UCSD-AML1 (cell line): ENCODE results near the gene IRAK1.
"Not testable (repeated sequence)": the region's sequence is repeated elsewhere in the genome, so short reads cannot be mapped to it uniquely, and the experiment has no call there.

Experiments
- DNase-seq: peaks from one replicate; lab custom pipeline; 2025; ENCODE audit not compliant: unreplicated experiment; lab: John Stamatoyannopoulos, UW

IRAK1 gene

GRCh38 chrX:154002215-154002719 is 17.4 kb downstream of the IRAK1 start:
- DNase-seq: peak; percentile 77

DNA sequence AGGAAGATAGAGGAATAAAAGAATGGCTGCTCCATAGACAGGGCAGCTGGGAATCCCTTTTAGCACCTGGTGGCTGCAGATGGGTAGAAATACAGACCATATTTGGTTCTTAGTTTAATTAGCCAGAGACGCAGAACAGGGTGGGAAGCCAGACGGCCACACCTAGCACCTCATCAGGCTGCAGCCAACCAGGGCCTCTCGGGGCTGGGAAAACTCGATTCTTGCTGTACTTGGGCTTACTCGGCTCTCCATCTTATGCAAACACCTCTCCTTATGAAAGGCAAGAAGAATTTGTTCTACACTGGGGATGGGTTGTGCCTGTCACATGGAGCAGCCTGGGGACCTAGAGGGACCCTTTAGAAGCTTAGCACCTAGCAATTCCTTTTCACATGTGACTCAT is 19.7 kb downstream of the IRAK1 start:
- no peak for DNase-seq

DNA sequence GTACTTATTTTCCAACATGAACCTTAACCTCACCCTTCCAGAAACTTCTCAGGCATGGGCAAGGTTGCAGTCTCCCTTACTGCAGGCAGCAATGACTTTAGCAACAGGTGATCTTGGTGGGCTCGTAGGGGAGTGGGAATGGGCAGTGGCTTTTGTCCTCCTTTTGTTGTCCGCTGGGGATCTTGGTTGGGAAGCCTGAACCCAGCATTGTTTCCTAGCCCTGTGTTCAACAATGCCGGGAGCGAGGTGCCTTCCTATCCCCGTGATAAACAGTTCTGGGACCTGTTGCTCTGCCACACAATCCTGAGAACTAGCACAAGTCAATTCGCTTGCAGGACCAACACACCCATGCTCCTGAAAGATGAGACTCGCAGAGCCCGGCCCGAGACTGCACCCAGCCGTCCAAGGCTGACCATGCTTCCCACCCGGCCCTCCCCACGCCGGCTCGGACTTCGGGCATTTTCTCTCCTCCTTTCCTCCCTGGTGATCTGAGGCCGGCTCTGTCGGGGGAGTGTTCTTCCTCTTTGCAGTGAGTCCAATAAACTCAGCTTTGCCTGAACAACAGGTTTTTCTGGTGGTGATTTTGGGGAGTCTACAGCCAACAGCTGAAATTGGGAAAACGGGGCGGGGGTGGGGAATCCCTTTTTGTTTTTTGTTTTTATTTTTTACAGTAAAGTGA is 20.2 kb downstream of the IRAK1 start:
- DNase-seq: peak; percentile 24

- no peak for DNase-seq
Measured at GRCh38 chrX:153995504-153995903, 24.2 kb downstream of the IRAK1 start.

- DNase-seq: not testable (repeated sequence)
Measured at GRCh38 chrX:153994398-153994797, 25.3 kb downstream of the IRAK1 start.

DNA sequence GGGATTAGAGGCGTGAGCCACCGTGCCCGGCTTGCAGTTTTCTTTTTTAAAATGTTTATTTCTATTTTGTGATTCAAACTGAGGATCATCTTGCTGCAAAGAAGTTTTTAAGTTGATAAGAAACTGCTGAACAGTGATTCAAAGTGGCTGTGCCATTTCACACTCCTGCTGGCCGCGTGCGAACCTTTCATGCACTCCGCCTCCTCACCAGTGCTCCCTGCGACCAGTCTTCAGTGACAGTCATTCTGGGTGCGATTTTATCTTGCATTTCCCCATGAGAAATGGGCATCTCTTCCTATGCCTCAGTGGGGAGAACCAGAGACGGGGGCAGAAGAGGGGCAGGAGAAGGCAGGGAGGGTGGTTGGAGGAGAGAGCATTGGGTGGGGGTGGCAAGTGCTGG is 25.7 kb downstream of the IRAK1 start:
- DNase-seq: no peak

DNA sequence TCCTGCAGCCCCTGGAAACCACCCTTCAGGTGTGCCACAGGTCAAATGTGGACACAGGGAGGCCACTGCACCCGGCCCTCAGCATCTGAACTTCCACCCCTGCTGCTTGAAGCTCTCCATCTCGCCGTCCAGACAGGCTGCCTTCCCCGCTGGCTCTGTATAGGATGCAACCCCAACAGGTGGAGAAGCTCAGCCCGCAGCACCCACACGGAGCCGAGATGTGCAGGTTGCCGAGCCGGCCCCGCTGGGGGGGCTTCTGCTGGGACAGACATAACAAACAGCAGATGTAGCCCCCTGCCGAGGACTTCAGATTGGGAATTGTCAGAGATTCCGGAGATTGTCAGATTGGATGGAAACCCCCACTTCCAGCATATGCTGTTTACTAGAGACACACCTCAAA is 26.6 kb downstream of the IRAK1 start:
- no peak for DNase-seq

DNA sequence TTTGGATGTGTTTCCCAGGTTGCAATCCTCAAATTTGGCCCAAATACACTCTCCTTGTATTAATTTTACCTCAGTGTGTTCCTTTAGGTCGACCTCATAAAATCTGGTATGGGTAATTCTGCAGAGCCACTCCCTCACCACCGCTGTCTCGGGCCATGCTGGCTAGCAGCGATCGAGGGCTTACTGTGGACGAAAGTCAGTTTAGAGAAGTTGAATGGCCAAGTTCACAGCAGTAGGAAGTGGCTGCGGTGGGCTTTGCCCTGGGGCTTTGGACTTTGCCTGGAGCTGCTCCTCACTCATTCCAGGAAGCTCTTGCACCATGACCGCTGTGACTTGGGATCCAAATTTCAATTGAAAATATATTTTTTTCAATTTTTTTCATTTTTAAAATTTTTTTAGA is 27.5 kb downstream of the IRAK1 start:
- peak; percentile 43 for DNase-seq

- DNase-seq: no peak
Measured at GRCh38 chrX:153991013-153991580, 28.6 kb downstream of the IRAK1 start.

DNA sequence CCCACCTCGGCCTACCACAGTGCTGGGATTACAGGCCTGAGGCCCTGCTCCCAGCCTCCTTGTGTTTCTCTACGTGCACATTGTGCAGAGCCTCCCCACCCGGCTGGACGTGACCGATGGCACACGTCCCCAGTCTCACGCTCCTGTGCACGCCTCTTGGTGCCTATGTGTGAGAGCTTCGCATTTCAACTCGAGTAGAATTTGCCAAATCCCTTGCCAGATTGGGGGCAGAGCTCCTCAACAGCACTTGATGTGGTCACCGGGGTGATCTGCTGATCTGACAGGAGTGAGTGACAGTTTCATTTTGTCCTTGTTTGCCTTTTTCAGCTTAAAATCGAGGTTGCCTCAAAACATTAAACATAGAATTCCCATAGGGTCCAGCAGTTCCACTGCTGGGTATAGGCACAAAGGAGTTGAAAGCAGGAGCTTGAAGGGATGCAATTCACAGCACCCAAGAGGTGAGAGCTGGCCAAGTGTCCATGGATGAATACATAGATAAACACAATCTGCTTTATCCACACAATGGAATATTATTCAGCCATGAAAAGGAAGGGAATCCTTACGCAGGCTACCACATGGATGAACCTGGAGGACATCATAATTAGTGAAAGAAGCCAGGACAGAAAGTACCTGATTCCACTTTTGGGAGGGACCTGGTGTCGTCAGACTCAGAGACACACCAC is 29.6 kb downstream of the IRAK1 start:
- no peak for DNase-seq

DNA sequence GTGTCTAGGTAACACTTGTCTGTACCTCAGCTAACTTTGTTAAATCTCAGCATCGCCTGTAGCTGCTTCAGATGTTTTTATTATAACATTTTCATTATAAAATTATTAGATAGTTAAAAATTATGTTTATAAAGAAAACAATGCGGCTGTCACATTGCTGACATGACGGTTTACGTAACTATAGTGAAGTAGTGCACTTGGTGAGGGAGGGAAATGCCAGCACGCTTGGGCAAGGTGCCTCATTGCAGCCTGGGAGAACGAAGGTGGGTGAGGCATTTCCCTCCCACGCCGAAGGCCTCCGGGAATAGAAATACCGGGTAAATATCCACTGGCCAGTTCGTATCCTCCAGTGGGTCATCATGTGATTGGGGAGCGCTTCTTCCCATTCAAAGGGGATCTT is 31.2 kb downstream of the IRAK1 start:
- no peak for DNase-seq

GRCh38 chrX:153984351-153985178 is 35.1 kb downstream of the IRAK1 start:
- DNase-seq: no peak

DNA sequence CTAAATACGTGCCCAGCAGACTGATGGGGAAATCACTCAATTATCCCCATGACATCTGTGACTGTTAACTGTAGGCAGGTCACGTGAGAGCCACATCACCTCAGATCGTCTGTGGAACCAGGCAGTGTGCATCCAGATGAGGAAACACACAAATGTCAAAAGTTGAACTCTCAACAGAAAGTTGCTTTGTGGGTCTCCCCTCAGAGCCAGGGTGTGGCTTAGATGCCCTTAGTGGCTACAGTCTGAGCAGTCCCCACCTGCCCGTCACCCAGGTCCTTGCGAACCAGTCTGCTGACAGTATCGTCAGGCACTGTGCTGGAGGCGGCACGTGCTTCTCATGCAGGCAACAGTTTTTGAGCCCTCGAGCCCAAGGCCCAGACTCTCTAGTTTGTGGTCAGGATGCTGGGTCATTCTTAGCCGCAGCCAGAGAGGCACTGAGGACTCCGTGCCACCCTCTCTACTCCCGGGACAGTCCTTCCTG is 36.3 kb downstream of the IRAK1 start:
- no peak for DNase-seq

DNA sequence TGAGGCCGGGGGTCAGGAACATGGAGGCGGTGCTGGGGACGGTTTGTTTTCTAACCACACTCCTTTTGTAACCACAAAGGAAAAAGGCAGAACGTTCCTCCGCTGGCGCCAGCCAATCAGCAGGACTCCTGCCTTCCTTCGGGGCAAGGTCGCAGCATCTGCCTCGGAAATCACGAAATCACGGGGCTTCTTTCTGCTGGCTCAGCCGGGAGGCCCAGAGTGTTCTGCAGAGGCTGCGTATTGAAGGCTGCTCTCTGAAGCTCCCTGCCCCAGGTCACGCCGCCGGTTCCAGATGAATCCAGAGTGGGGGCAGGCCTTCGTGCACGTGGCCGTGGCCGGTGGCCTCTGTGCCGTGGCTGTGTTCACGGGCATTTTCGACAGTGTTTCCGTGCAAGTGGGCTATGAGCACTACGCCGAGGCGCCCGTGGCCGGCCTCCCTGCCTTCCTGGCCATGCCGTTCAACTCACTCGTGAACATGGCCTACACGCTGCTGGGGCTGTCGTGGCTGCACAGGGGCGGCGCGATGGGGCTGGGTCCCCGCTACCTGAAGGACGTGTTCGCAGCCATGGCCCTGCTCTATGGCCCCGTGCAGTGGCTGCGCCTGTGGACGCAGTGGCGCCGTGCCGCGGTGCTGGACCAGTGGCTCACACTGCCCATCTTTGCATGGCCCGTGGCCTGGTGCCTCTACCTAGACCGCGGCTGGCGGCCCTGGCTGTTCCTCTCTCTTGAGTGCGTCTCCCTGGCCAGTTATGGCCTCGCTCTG is 37.8 kb downstream of the IRAK1 start:
- DNase-seq: peak; percentile 75

DNA sequence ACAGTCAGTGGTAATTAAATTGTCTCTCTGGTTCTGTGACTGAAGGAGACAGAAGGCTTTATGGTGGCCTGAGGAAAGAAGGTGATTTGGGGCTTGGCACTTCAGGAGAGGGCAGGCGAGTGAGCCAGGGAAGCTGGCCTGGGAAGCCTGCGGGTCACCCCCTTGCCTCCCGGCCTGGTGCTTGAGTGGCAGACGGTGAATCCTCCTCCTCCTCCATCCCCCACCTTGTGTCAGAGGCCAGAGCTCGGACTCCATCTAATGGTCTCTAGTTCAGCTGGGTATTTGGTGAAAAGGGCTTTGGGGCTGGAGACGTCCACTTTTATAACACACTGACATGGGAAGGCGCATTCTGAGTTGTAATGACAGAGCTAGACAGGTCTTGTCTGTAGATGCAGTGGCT is 38.5 kb downstream of the IRAK1 start:
- DNase-seq: no peak

DNA sequence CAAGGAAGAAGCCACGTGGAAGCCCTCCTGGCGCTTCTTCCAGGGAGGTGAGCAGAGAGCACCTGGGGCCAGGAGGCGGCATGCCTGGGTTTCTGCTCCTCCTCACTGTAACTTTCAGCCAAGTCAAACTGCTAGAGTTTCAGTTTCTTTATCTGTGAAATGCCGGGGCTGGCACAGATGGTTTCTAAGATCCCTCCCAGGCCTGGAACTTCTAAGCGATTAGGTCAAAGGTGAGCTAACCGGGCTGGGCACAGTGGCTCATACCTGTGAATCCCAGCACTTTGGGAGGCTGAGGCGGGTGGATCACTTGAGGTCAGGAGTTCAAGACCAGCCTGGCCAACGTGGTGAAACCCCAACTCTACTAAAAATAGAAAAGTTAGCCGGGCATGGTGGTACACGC is 39.3 kb downstream of the IRAK1 start:
- not testable (repeated sequence) for DNase-seq

DNA sequence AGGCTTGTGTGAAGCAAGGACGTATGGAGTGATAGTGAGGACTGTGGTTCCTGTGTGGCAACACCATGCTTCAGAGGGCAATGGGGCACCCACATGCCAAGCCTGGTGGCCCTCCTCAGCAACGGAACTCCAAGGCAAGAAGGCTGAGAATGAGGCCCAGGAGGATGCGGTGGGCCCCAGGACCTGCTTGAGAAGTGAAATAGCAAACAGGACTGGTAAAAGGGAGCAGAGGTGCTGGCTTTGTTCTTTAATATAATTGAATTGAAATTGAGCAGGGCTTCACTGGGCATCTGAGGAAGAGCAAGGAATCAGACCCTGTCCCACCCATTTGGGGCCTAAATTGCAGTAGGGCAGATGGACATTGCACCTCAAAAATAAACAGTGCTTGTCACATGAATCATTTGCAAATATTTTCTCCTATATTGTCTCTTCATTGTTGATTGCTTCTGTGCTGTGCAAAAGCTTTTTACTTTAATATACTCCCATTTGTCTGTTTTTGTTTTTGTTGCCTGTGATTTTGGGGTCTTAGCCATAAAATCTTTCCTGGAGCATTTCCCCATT is 44.9 kb downstream of the IRAK1 start:
- DNase-seq: no peak

DNA sequence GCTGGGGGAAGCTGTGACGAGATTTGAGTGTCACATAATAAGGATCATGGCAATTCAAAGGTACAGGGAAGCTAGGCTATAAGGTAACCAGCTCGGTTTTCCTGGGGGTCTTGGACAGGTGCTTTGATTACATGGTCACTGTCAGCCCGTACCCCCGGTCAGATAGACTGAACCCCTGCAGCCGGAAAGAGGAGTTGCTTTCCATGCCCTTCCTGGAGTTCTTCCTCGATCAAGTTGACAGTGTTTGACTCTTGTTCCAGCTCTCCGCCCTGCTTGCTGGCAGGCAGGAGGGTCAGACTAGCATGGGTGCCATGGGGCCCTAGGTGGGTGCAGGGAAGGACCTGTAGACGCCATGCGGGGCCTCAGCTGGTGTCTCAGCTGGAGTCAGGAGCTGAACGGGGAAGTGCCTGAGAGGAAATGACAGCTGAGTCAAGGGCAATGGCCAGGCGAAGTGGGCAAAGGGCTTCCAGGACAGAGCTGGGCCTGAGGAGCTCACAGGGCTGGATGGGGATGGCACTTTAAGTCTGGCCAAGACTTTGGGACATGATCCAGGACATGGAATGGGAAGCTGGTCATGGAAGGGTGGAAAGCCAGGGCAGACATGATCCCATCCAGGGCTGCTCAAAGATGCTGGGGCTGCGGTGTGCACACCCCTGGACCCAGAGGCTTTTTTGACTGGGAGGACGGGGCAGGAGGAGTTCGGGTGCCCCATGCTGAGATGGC is 45.5 kb downstream of the IRAK1 start:
- DNase-seq: peak; percentile 26

DNA sequence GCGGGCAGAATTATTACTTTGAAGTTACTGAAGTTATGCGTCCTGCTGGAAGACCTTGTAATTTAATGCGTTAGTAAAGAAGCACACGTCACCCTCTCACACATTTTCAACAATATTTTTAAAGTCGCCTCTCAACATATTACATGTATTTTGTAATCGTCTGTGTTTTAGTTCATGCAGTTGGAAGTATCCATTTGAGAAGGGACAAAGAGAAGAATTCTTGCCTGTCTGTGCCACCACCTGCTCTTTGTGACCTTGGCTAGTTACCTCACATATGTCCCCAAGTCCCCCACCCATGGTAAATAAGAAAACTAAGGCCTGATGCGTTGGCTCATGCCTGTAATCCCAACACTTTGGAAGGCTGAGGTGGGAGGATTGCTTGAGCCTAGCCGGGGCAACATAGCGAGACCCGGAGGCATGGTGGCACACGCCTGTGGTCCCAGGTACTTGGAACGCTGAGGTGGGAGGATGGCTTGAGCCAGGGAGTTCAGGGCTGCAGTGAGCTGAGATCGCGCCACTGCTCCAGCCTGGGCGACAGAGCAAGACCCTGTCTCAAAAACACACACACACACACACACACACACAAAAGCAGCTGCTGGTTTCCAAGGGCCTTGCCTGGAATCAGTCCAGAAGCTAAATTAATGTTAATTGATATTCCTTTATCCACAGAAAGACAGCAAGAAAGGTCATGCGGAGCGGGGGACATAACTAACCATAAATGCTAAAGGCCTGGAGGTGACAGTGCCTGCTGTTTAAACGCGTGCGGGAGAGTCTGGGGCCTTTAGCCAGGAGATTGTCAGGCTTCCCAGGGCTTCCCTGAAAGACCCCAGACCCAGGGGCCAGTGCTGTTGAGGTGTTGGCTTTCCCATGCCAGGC is 46.3 kb downstream of the IRAK1 start:
- no peak for DNase-seq
